ENCODE data around the gene TMEM125. TPM values are rescaled to one million over a fixed set of nuclear protein-coding genes. Genes with fewer than 3 reads are reported as not detected.

The TMEM125 gene
- total RNA-seq, 2 donors from 2014 or later = 11.7 to 16.6 TPM

GRCh38 chr1:43272576-43273571 is 3.1 kb downstream of the TMEM125 start:
- Histone ChIP-seq H3K27me3 (ENCODE audit: control insufficient read depth, insufficient read depth, low read length, poor library complexity, severe bottlenecking) (no peaks in the 10 kb centered on the region), H3K36me3 (ENCODE audit: control insufficient read depth, insufficient read depth, low read length) (no peaks in the 10 kb centered on the region), H3K4me3 (ENCODE audit: low read length) (no peak overlapping the region), H3K4me1 (ENCODE audit: control insufficient read depth, insufficient read depth, low read length) (no peaks in the 10 kb centered on the region), H3K9me3 (ENCODE audit: control insufficient read depth, low read length) (no peaks in the 10 kb centered on the region), H3K27ac (ENCODE audit: low read depth, low read length) (no peak overlapping the region), H3K9ac (ENCODE audit: extremely low read depth, low read length, poor library complexity, severe bottlenecking) (no peak overlapping the region)
- Mint-ChIP-seq H3K4me3 (no peak overlapping the region), H3K9me3 (no peaks in the 10 kb centered on the region), H3K4me1 (peaks cover 27% of the 10 kb centered on the region), H3K27ac (no peak overlapping the region), H3K27me3 (ENCODE audit: insufficient read depth) (peaks cover 3% of the 10 kb centered on the region), H3K36me3 (ENCODE audit: low read depth) (peaks cover 15% of the 10 kb centered on the region)
- DNase-seq = peak; percentile 21
- no peak for TF ChIP-seq CTCF (conservative IDR thresholded peaks at IDR 0.05)
- 94 to 95% methylated on average over 43 to 46 of the region's 46 CpGs for WGBS, 2 experiments (ENCODE audit: insufficient coverage in 1 of 2, insufficient read length in 1 of 2)

GRCh38 chr1:43273708-43274107 is 3.9 kb downstream of the TMEM125 start:
- Mint-ChIP-seq H3K27ac (no peak overlapping the region), H3K27me3 (ENCODE audit: insufficient read depth) (peaks cover 1% of the 10 kb centered on the region), H3K4me1 (peaks cover 27% of the 10 kb centered on the region), H3K4me3 (no peak overlapping the region), H3K36me3 (ENCODE audit: low read depth) (peaks cover 20% of the 10 kb centered on the region), H3K9me3 (no peaks in the 10 kb centered on the region)
- no peaks in the 10 kb centered on the region for H3K36me3 ChIP-seq (ENCODE audit: control insufficient read depth, insufficient read depth, low read length)
- 95% methylated on average over 6 of the region's 7 CpGs; no CpG with 5 or more reads in 1 of the 2 experiments for WGBS, 2 experiments (ENCODE audit: insufficient coverage in 1 of 2, insufficient read length in 1 of 2)
- H3K9ac ChIP-seq (ENCODE audit: extremely low read depth, low read length, poor library complexity, severe bottlenecking) = no peak overlapping the region
- no peak overlapping the region for H3K4me3 ChIP-seq (ENCODE audit: low read length)
- no peaks in the 10 kb centered on the region for H3K9me3 ChIP-seq (ENCODE audit: control insufficient read depth, low read length)
- no peaks in the 10 kb centered on the region for H3K27me3 ChIP-seq (ENCODE audit: control insufficient read depth, insufficient read depth, low read length, poor library complexity, severe bottlenecking)
- peak; percentile 26 for DNase-seq
- no peak for TF ChIP-seq CTCF (conservative IDR thresholded peaks at IDR 0.05)
- no peak overlapping the region for H3K27ac ChIP-seq (ENCODE audit: low read depth, low read length)
- no peaks in the 10 kb centered on the region for H3K4me1 ChIP-seq (ENCODE audit: control insufficient read depth, insufficient read depth, low read length)

- no peaks in the 10 kb centered on the region for H3K9me3 Mint-ChIP-seq
- no peak overlapping the region for H3K4me3 ChIP-seq (ENCODE audit: low read length)
- H3K4me1 Mint-ChIP-seq = peaks cover 27% of the 10 kb centered on the region
- no peak overlapping the region for H3K4me3 Mint-ChIP-seq
- H3K36me3 ChIP-seq (ENCODE audit: control insufficient read depth, insufficient read depth, low read length) = no peaks in the 10 kb centered on the region
- no peak overlapping the region for H3K27ac Mint-ChIP-seq
- no peak for TF ChIP-seq CTCF (conservative IDR thresholded peaks at IDR 0.05)
- peaks cover 1% of the 10 kb centered on the region for H3K27me3 Mint-ChIP-seq (ENCODE audit: insufficient read depth)
- H3K4me1 ChIP-seq (ENCODE audit: control insufficient read depth, insufficient read depth, low read length) = no peaks in the 10 kb centered on the region
- H3K27ac ChIP-seq (ENCODE audit: low read depth, low read length) = no peak overlapping the region
- H3K27me3 ChIP-seq (ENCODE audit: control insufficient read depth, insufficient read depth, low read length, poor library complexity, severe bottlenecking) = no peaks in the 10 kb centered on the region
- no peak overlapping the region for H3K9ac ChIP-seq (ENCODE audit: extremely low read depth, low read length, poor library complexity, severe bottlenecking)
- H3K9me3 ChIP-seq (ENCODE audit: control insufficient read depth, low read length) = no peaks in the 10 kb centered on the region
- peak; percentile 55 for DNase-seq
- peaks cover 22% of the 10 kb centered on the region for H3K36me3 Mint-ChIP-seq (ENCODE audit: low read depth)
- 81 to 88% methylated on average over 4 to 11 of the region's 11 CpGs for WGBS, 2 experiments (ENCODE audit: insufficient coverage in 1 of 2, insufficient read length in 1 of 2)
Observed at GRCh38 chr1:43274125-43274803, 4.5 kb downstream of the TMEM125 start.

Data from endodermal cell (in vitro differentiated cells).